Forelimb muscle (tissue), 1 donor: ENCODE measurements around the gene INHBB. TPM values are rescaled to one million over a fixed set of nuclear protein-coding genes. Genes with fewer than 3 reads are reported as not detected.

Source experiments
- DNase-seq: peaks from one replicate; pipeline ENCODE4 v3.0.0-alpha.2; 2013; ENCODE audit warnings: low read depth
- polyA plus RNA-seq: library from polyadenylated mRNA; unstranded; fragments of 120-200 nt; gene quantifications from one replicate; pipeline ENCODE4 v1.2.1, GENCODE V29; 2013; ENCODE audit not compliant: insufficient read length

Gene INHBB
- polyA plus RNA-seq, 1 donor: 0.89 TPM

DNA sequence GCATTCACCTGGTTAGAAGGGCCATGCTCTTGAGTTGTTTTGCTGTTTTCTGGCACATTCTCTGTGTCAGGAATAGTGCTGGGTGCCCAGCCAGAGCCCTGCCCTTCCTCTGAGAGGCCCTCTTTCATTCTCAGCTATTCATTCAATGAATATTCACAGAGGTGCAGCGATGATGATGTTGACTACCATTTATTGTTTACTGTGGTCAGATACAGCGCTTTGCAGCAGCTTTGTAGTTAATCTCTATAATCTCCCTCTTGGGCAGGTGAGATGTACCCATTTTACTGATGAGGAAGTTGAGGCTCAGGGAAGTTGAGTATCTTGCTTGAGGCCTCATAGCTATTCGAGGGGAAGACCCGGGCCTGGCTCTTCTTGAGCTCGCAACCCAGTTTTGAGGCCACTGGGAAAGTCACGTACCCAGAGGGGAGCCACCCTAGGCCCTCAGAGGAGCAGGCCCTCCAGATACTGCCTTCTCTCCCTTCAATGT, 9.9 kb downstream of the INHBB start:
- no peak for DNase-seq

DNA sequence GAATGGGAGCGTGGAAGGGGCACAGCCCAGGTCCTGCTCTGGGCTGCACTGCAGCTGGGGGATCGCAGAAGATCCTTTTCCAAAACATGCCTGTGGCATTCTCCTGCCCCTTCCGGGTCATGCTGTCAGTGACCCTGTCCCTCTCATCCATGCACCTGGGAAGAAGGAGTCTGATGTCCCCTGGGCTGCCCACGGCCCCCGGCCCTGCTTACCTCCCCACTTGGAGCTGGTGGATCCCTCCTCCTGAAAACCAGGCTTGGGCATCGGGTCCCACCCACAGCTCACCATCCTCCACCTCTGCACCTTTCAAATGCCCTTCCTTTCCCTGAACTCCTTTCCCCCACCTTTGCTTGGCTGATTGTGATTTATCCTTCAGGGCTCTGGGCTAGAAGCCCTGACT, 11.8 kb downstream of the INHBB start:
- DNase-seq: no peak

DNA sequence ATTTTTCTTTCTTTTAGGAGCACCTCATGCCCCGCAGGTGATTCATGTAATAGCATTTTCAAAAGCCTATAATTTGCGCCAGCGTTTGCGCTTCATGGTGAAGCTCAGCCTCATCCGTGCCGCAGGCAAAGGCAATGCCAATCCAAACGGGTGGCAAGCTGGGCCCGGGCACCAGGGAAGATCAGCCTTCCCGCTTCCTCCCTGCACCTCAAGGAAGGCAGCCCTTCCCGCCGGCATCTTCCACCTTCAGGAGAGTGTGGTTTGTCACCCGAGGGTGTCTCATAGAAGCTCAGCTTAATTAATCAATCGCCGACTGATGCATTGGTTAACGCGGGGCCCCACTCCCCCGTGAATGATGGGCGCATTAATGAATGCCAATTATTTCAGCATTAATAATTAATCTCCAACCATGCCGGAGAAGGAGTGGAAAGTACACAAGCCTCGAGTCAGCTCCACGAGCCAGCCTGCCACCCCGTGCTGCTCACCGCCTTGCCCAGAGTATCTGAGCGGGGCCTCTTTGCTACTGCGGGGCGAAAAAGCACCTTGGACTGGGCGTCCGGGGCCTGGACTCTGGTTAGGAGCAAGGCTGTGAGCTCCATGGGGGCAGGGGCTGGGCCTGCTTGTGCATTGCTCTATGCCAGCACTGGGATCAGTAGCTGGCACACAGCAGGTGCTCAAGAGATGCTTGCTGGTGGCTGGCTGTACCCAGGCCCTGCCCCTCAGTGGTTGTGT, 13.0 kb downstream of the INHBB start:
- DNase-seq: no peak

DNA sequence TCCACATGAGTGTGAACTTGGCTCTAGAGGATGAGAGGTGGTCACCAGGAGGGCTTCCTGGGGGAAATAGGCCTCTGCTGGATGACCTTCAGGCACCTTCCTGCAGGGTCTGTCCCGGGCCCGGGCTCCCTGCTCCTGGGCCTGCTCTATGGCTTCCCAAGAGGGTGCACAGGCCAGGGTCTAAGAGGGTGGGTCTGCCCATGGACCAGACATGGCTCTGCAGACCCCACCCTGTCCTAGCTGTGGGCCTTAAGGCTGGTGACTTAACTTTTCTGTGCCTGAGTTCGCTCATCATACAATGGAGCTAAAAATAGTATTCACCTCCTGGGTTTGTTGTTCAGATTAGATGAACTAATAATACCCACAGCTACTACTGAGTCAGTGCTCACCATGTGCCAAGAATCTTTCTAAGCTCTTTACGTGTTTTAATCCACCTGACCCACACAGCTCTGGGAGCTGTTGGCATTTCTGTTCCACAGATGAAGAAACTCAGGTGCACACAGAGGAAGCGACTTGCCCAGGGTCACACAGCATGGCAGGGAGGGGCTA, 14.4 kb downstream of the INHBB start:
- DNase-seq: no peak

DNA sequence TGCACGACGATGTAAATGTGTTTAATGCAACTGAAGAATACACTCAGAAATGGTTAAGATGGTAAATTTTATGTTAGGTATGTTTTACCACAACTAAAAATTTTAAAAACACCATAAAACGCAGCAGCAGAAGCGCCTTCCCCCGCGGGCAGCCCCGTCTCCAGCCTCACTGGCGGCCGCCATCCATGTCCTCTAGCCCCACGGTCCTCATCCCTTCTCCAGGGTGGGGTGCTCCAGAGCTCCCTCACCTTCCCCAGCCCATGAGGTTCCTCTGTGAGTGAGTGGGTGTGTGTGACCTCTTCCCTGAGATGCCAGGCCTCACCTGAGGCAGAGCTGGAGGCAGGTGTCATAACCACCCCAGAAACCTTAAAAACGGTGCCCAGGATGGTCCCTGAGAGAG, 17.0 kb downstream of the INHBB start:
- no peak for DNase-seq

DNA sequence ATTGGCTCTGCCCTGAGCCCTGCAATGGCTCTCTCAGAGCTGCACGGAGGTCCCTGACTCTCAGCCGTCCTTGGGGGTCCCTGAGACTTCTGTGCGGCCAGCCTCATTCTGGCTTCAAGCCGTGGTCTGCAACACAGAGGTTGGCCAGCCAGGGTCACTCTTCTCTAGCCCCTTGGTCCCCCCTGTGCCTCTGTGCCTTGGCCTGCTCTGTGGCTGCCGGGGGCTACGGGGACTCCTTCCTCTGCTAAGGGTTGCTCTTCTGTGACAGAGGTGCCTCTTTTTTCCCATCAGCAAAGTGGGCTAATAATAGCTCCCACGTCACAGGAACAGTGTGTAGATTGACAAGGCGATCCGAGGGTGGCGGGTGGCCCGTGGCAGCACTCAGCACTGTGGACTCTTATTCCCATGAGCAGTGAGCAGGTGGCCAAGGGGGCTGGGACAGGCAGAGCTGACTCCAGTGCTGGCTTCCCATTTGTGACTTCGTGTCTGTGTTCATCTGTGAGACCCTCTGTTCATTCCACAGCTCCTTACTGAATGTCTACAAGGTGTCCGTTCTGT, 19.4 kb downstream of the INHBB start:
- DNase-seq: no peak

DNA sequence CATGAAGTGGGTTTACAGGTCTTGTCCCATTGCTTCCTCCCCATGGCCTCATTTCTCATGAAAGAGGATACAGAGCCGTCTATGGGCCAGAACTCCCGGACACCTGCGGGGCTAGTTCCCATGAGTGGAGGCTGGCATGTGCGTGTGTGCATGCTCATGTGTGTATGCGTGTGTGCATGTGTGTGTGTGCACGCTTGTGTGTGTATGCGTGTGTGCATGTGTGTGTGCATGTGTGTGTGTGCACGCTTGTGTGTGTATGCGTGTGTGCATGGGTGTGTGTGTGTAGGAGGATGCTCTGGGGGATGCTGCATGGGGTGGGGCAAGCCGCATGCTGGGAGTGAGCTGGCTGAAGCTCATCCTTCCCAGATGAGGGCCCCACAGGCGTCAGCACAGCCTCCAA, 20.8 kb downstream of the INHBB start:
- DNase-seq: no peak

DNA sequence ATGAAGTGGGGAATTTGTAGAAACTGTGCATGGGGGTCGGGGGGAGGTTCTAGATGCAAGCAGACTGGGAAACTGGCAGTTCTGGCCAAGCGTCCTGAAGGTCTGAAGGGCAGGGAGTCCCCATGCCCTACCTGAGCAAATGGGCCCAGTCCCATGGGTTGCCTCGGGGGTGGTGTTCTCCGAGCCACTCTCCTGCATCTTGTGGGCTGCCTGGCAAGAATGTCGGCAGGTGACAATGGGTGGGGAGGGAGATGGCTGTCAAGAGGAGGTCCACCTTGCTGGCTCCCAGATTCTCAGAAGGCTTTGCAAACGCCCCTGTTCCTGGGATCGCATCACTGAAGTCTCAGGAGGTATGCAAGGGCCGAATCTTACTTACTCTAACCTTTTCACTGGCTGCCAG, 21.3 kb downstream of the INHBB start:
- DNase-seq: no peak

DNA sequence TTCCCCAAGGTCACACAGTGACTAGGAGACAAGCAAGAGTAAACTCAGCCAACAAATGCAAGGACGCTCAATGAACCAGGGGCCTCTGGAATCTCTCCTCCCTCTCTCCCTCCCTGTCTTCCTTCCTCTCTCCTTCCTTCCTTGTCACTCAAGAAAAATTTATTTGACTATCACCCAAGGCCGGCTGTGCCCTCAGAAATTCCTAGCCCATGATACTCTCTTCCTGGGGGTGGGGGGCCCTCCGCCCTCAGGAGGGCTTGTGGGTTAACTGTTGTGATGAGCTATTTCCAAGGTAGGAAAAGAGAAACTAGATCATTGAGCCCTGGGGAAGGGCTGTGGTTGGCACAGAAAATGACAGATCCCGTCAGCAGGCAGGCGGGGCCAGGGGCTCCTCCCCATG, 21.7 kb downstream of the INHBB start:
- no peak for DNase-seq

DNA sequence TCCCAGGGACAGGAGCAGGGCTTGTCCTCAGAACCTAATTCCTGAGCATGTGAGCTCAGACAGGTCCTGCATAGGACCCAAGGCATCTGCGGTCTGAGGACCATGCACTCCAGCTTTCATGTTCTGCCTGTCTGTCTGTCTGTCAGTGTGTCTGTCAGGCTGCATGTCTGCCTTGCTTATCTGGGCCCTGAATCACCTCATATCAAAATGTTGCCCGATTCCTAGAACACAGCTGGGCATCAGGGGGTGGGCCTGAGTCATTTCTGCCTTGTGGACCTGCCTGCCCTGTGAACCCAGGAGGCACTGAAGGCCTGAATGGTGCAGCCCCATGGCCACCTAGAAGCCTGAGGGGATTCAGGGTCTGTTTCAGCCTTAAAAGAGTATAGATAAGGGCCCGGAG, 22.1 kb downstream of the INHBB start:
- no peak for DNase-seq

DNA sequence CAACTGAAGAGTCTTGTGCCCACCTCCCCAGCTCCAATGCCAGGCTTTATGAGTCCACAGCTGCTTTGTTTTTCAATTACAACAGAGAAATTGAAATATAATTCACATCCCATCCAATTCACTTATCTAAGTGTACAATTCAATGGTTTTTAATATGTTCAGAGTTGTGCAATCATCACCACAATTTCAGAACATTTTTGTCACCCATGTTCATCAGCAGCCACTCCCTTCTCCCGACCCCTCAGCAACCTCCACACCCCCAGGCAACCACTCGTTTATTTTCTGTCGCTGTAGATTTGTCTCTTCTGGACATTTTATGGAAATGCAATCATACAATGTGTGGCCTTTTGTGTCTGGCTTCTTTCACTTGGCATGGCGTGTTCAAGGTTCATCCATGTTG, 23.3 kb downstream of the INHBB start:
- no peak for DNase-seq

DNA sequence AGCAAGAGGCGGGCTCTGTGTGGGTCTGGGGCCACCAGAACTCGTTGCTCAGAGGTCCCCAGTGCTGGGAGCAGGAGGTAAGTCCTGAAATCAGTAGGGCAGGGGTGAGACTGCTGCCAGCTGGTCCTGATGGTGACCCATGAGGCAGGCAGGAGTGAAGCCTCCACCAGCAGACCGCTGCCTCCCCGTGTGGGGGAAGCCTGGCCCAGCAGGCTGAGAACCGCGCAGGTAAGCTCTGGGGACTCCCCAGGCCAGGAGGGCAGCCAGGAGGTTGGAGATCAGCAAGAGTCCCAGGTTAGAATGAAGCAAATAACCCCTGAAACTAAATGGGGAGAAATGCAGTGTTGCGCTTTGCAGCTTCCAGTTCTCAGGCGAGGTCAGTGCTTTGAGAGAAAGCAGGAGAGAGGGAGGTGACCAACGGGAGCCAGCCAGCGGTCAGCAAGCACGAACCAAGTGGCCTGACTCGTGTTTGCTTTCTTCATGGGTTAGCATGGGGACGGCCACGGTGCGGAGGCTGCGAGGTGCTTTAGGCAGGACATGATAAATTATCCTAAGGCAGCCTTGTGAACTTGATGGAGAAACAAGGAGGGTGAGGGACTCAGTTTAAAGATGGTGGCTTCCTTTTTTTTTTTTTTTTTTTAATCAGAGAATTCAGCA, 26.2 kb downstream of the INHBB start:
- DNase-seq: no peak

DNA sequence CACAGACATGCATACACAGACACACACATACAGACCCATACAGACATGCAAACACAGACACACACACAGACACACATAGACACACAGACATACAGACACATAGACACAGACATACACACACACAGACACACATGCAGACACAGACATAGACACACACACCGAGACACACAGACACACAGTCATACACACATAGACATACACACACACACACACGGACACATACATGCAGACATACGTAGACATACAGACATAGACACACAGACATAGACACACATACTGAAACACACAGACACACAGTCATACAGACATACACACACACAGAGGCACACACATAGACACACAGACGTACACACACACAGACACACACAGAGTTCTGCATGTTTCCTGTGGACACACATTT, 26.9 kb downstream of the INHBB start:
- DNase-seq: no peak

DNA sequence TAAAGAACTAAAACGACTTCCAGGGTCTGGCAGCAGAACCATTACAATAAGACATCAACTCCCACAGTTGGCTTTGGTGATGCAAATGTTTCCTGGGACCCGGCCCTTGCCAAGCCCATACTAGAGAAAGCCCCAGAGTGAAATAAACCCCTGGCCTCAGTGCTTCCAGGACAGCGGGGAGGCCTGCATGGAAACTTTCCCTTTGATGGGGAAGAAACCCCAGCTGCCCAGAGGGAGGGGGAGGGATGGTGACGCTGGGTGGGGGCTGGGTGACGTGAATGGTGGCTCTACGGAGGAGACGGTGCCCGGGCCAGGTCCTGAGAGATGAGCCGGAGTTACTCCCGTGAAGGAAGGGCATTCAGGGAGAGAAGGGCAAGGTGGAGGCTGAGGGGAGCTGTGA, 27.5 kb downstream of the INHBB start:
- DNase-seq: no peak

DNA sequence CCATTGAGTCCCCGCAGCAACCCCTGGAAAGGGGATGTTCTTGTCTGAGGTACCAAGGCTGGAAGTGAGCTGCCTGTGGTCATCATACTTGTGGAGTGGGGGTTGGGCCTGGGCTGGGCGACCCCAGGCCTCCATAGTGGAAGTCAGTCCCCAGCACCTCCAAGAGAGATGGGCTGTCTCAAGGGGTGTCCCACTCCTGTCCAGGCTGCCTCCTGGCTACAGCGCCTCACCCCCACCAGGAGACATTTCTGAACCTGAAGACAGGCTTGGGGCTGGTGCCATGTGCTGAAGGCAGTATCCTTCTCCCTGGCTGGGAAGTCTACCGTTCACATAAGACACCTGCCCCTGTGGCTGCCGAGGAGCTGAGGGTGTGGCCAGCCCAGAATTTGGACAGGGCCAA, 28.9 kb downstream of the INHBB start:
- no peak for DNase-seq

DNA sequence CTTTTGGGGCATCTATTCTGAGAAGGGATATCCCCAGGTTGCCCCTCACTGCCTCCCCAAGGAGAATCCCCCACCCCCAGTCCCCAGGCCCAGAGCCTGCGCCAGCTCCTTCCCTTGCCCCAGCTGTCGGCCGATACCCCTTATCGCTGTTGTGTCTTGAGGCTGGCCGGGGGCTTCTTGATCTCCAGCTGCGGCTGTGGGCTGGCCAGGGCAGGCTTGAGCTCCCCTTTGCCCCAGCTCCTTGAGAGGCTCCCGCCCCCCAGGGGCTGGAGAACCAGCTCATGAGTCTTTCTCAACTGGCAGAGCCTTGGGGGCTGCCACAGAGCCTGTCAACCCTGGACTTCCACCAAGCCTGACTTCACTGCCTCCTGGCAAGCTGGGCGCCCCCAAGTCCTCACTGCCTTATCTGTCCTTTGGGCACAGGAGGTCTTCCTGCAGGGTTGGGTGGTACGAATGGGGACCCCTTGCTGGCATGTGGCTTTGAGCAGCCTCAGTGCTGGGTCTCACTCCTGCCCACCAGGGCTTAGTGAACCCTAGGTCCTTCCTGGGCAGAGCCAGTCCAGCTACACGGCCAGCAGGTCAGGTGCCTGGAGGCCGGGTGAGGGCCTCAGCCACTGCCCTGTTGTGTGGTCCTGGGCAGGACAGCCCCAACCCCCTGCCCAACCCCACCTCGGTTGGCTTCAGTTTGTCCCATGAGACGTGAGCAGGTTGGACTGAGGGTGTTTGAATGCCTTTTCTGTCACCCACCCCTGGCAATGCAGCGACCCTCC, 29.5 kb downstream of the INHBB start:
- no peak for DNase-seq

DNA sequence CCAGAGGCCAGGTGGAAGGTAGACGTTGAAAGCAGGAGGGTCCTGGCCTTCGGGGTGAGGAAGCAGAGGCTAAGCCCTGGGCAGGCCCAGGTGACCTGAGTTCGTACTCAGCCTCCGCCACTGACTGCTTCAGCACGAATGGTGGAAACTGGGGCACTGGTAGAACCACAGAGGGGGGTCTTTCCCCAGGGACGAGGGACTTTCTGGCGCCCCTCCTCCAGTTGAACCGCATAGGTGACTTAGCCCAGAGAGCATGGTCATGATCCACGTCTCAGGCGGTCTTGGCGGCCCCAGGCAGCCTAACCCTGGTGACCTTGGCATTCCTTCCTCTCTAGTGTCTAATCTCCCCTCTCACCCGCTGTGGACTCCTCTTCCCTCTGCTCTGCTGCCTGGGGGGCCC, 30.2 kb downstream of the INHBB start:
- no peak for DNase-seq

DNA sequence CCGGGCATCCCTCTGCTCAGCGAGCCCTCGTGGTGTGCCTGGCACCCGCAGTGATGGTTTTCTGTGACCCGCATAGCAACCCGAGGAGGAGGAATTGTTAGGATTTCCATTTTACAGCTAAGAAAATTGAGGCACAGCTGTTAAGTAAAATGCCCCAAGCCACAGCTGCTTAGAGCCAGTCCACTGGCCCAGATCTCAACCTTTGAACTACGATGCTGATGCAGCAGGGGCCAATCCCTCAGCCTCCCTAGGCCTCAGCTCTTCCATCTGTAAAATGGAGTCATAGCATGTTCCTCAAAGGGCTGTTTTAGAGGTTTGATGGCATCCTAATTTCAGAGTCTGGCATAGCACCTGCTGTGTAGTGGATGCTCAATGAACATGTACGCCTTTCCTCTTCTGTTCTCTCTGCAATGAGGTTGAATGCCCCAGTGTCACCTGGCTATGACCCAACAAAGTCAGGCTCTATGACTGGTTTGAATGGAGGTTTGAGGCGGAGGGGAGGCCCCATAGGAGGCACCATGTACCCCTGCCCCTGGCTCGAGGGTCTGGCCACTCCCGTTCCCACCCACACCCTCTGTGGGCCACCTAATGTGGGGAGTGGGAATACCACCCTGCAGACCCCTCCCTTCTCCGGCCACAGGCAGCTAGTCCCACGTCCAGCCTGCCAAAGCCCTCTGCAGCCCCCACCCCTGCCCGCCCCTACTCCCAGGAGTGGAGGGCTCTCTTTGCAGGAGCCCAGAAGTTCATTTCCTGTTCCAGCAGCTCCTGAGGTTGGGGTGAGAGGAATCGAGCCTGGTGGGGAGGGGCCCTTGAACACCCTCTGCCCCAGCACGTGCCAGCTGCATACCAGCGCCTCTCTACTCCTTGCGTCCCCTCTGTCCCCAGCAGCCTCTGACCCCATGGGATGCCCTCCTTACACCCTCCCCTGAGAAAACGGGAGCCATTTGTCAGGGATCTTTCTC, 31.0 kb downstream of the INHBB start:
- DNase-seq: no peak

DNA sequence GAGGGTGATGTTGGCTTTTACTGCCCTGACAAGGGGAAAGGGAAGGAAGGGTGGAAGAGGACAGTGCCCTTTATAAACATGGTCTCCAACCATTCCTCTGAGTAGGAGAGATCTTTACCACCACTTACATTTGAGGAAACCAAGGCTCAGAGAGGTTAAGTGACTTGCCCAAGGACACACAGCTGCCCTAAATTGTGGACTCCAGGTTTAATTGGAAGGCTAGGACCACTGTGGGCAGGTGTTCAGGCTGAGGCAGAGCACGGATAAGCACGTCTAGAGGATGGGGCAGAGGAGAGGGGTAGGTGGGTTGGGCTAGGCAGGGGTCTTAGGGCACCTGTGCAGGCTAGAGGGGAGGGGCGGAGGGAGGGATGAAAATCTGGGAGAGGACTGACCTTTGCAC, 32.7 kb downstream of the INHBB start:
- no peak for DNase-seq

DNA sequence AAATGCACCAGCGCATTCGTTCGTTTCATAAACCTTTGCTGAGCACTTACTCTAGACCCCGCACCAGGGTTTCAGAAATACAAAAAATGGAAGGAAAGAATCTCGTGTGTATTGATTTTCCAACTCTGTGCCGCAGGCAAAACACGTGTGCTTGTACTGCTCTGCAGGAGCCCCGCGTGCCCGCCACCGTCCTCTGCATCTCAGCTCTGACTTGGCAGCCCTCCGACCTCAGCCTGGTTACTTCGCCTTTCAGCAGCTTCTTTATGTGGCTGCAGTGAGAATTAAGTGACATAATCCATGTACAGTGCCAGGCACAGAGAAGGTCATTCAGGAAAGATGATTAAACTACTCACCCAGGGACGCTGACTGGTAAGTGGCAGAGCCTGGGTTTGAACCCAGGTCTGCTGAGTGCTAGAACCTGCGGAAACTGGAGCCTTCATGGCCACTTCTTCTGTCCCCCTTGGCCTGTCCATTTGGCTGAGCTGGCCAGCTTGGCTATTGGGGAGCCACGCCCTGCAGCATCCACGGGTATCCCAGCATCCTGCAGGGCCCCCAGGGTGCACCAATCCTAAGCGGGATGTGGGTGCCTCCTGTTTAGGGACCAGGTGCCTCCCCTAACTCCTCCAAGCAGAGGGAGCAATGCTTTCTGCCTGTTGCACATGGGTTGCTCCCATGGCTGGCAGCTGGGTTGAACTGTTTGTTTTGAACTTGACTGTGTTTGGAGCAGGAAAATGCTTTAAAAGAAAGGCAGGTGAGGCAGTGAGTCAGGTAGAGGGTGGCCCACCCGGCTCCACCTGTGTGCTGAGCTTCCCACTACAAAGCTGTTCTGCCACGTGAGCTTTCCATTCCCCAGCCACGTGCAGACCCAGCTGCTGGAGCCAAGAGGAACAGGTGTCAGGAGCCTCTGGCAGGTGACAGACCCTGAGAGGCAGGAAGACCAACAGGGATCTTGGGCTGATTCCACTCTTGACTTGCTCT, 34.3 kb downstream of the INHBB start:
- no peak for DNase-seq
